Endothelial cell of umbilical vein (primary cell): ENCODE results near the gene TRPM7. TPM values are rescaled to one million over a fixed set of nuclear protein-coding genes. Genes with fewer than 3 reads are reported as not detected.

Source experiments
- Bru-seq: library from RNA; stranded (reverse); fragments of 400-500 nt; gene quantifications from one replicate; lab custom pipeline; 2021; lab: Mats Ljungman, UMichigan
- BruChase-seq, 2 experiments: library from RNA; stranded (reverse); fragments of 400-500 nt; gene quantifications; one replicate each; lab custom pipeline; 2021; lab: Mats Ljungman, UMichigan
- BruUV-seq: library from RNA; stranded (reverse); fragments of 400-500 nt; replicated peaks from 2 replicates; lab custom pipeline; 2021; lab: Mats Ljungman, UMichigan
- CTCF ChIA-PET: fragments of 300-600, 350-600 bp; sonication (Branson Sonifier 250); formaldehyde crosslinking; loops from one replicate; lab custom pipeline; 2021; ENCODE audit warnings: antibody characterized with exemption, inconsistent platforms; lab: Charles Lee
- POLR2A ChIA-PET: fragments of 300-600, 350-600 bp; sonication (Branson Sonifier 250); formaldehyde crosslinking; loops from one replicate; lab custom pipeline; 2021; ENCODE audit warnings: antibody characterized with exemption, inconsistent platforms; lab: Charles Lee
- DNase-seq: peaks from one replicate; pipeline ENCODE4 v3.0.0-alpha.2; 2011; ENCODE audit warnings: low read depth, low spot score
- FAIRE-seq: peaks from 2 replicates; lab custom pipeline; 2011; peaks lifted over from hg19 to GRCh38; lab: Jason Lieb, UNC
- H2AFZ ChIP-seq: 2 replicates; pipeline ENCODE4 v1.6.0; 2012; ENCODE audit warnings: low read depth, low read length, control low read depth, inconsistent platforms
- H3K27ac ChIP-seq: 2 replicates; pipeline ENCODE4 v1.5.1; 2011; ENCODE audit warnings: low read depth, mild to moderate bottlenecking, control low read depth, low read length, moderate library complexity; ENCODE audit not compliant: insufficient read depth
- H3K27me3 ChIP-seq, 2 experiments: 2 replicates each; pipeline versions ENCODE4 v1.6.0 to v1.6.1; 2011; ENCODE audit warnings: low read length in 2 of 2, mixed read lengths in 1 of 2; ENCODE audit not compliant: control insufficient read depth in 2 of 2, insufficient read depth in 2 of 2
- H3K36me3 ChIP-seq, 2 experiments: 2 replicates in 1 of 2; 3 replicates in 1 of 2; pipeline ENCODE4 v1.5.1; 2011; ENCODE audit warnings: low read length in 2 of 2, mild to moderate bottlenecking in 1 of 2, moderate library complexity in 1 of 2; ENCODE audit not compliant: control insufficient read depth in 2 of 2, insufficient read depth in 2 of 2; ENCODE audit errors: extremely low read depth in 1 of 2
- H3K4me1 ChIP-seq: 3 replicates; pipeline ENCODE4 v1.5.1; 2011; ENCODE audit warnings: mild to moderate bottlenecking, low read length; ENCODE audit not compliant: control insufficient read depth, insufficient read depth; ENCODE audit errors: extremely low read depth
- H3K4me2 ChIP-seq: 2 replicates; pipeline ENCODE4 v1.6.1; 2011; ENCODE audit warnings: low read length, control low read depth, mixed read lengths; ENCODE audit not compliant: insufficient read depth
- H3K4me3 ChIP-seq, 3 experiments: fragments of 200-600 bp in 1 of 3; sonication (generic), shearing (Covaris generic) in 1 of 3; replicated peaks in 1 of 3; 2 replicates each; pipeline ENCODE4 v1.5.1; 2011 to 2016; ENCODE audit warnings: control low read depth in 3 of 3, low read length in 3 of 3, mild to moderate bottlenecking in 2 of 3, inconsistent platforms in 1 of 3, low read depth in 1 of 3, moderate library complexity in 1 of 3; ENCODE audit not compliant: insufficient read depth in 1 of 3
- H3K79me2 ChIP-seq: 2 replicates; pipeline ENCODE4 v1.6.0; 2012; ENCODE audit warnings: low read length, inconsistent platforms; ENCODE audit not compliant: control insufficient read depth, insufficient read depth
- H3K9ac ChIP-seq: replicated peaks from 2 replicates; pipeline ENCODE3; 2011; ENCODE audit warnings: low read length, control low read depth; ENCODE audit not compliant: insufficient read depth; ENCODE audit errors: extremely low read depth
- H3K9me1 ChIP-seq: replicated peaks from 3 replicates; pipeline ENCODE4 v1.6.0; 2011; ENCODE audit warnings: mild to moderate bottlenecking, low read length; ENCODE audit not compliant: control insufficient read depth, insufficient read depth; ENCODE audit errors: extremely low read depth
- H3K9me3 ChIP-seq: replicated peaks from 2 replicates; pipeline ENCODE4 v1.5.1; 2012; ENCODE audit warnings: low read length, inconsistent platforms; ENCODE audit not compliant: control insufficient read depth, insufficient read depth
- H4K20me1 ChIP-seq: replicated peaks from 2 replicates; pipeline ENCODE3; 2011; ENCODE audit warnings: mild to moderate bottlenecking, low read length; ENCODE audit not compliant: control insufficient read depth, insufficient read depth; ENCODE audit errors: extremely low read depth
- FOS ChIP-seq: IDR thresholded peaks from 2 replicates; pipeline ENCODE4 v1.6.1; 2011; ENCODE audit warnings: mild to moderate bottlenecking, low read length, moderate library complexity, borderline replicate concordance; ENCODE audit not compliant: insufficient read depth
- GATA2 ChIP-seq: IDR thresholded peaks from 2 replicates; pipeline ENCODE4 v1.7.0; 2011; ENCODE audit warnings: low read depth, mild to moderate bottlenecking, moderate library complexity, mixed read lengths, low read length; ENCODE audit not compliant: insufficient read length, insufficient read depth
- MYC ChIP-seq: IDR thresholded peaks from one replicate; pipeline ENCODE4 v1.6.1; 2011; ENCODE audit warnings: mild to moderate bottlenecking, low read depth, low read length
- POLR2A ChIP-seq: IDR thresholded peaks from 2 replicates; pipeline ENCODE4 v1.6.1; 2012; ENCODE audit warnings: low read depth, mild to moderate bottlenecking, control low read depth, low read length
- POLR2AphosphoS5 ChIP-seq: IDR thresholded peaks from 2 replicates; pipeline ENCODE4 v1.6.1; 2012; ENCODE audit warnings: low read depth, mild to moderate bottlenecking, control low read depth, low read length, moderate library complexity; ENCODE audit not compliant: insufficient read depth
- dilution Hi-C: fragments of 300-500 bp; cut with MboI; formaldehyde crosslinking; loops from one replicate; pipeline ENCODE4 v1.15.0; 2019; ENCODE audit warnings: low sequenced_read_pairs; ENCODE audit not compliant: extremely low pct_ligation_motif_present
- intact Hi-C: fragments of 100-400 bp; cut with micrococcal nuclease; formaldehyde crosslinking; loops from one replicate; pipeline ENCODE4 v1.10.0; 2022
- long read RNA-seq: library from polyadenylated mRNA; stranded (forward); transcript quantifications from one replicate; pipeline ENCODE4 v2.0.0, GENCODE V29; 2021
- polyA minus RNA-seq, 3 experiments: library from RNA; depleted of rRNA, polyadenylated mRNA; stranded (reverse); fragments of >200 nt; gene quantifications; 1 replicate in 1 of 3; 2 replicates in 2 of 3; pipeline ENCODE4 v1.2.3, GENCODE V29; 2011
- polyA plus RNA-seq, 4 experiments: library from polyadenylated mRNA; depleted of rRNA in 3 of 4; stranded (reverse) in 3 of 4; unstranded in 1 of 4; fragments of >200 nt; gene quantifications; 2 replicates each; pipeline versions ENCODE4 v1.2.1 to v1.2.3, GENCODE V29; 2011 to 2012; ENCODE audit warnings: missing spikeins in 1 of 4
- total RNA-seq: library from RNA; stranded (reverse); gene quantifications from 2 replicates; pipeline ENCODE4 v1.2.3, GENCODE V29; 2021
- TF ChIP-seq, protein P1 (sequence below): IDR thresholded peaks from 2 replicates; pipeline ENCODE4 v1.6.1; 2011; ENCODE audit not compliant: insufficient read depth, insufficient read length

TRPM7 gene, protein sequence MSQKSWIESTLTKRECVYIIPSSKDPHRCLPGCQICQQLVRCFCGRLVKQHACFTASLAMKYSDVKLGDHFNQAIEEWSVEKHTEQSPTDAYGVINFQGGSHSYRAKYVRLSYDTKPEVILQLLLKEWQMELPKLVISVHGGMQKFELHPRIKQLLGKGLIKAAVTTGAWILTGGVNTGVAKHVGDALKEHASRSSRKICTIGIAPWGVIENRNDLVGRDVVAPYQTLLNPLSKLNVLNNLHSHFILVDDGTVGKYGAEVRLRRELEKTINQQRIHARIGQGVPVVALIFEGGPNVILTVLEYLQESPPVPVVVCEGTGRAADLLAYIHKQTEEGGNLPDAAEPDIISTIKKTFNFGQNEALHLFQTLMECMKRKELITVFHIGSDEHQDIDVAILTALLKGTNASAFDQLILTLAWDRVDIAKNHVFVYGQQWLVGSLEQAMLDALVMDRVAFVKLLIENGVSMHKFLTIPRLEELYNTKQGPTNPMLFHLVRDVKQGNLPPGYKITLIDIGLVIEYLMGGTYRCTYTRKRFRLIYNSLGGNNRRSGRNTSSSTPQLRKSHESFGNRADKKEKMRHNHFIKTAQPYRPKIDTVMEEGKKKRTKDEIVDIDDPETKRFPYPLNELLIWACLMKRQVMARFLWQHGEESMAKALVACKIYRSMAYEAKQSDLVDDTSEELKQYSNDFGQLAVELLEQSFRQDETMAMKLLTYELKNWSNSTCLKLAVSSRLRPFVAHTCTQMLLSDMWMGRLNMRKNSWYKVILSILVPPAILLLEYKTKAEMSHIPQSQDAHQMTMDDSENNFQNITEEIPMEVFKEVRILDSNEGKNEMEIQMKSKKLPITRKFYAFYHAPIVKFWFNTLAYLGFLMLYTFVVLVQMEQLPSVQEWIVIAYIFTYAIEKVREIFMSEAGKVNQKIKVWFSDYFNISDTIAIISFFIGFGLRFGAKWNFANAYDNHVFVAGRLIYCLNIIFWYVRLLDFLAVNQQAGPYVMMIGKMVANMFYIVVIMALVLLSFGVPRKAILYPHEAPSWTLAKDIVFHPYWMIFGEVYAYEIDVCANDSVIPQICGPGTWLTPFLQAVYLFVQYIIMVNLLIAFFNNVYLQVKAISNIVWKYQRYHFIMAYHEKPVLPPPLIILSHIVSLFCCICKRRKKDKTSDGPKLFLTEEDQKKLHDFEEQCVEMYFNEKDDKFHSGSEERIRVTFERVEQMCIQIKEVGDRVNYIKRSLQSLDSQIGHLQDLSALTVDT (N-terminal part only)
- 26.3 and 34.8 TPM in 2 replicates for total RNA-seq
- polyA plus RNA-seq = 4.4 and 6.4 TPM in 2 replicates
- 4.1 and 5.3 TPM in 2 replicates for polyA plus RNA-seq (2011; cell fraction: cytosol; rRNA removed)
- 29.6 and 35.5 TPM in 2 replicates for polyA plus RNA-seq (2011; cell fraction: nucleus; rRNA removed)
- 11.1 and 16.7 TPM in 2 replicates for polyA plus RNA-seq (2012)
- 28.0 and 32.5 TPM in 2 replicates for polyA minus RNA-seq
- 33.9 TPM for polyA minus RNA-seq (2011; cell fraction: cytosol; rRNA and poly(A)+ RNA removed)
- polyA minus RNA-seq (2011; cell fraction: nucleus; rRNA and poly(A)+ RNA removed) = 78.8 and 119 TPM in 2 replicates
- Bru-seq, nascent RNA = percentile 91 among the genes with signal in this experiment
- BruChase-seq, experiment 1, labeled RNA remaining after a 6-hour chase = percentile 83 among the genes with signal in this experiment
- BruChase-seq, experiment 2, labeled RNA remaining after a 2-hour chase = percentile 92 among the genes with signal in this experiment
- long read RNA-seq, full-length matches to known transcripts = 1 of 14 reads
- long read RNA-seq, partial matches to known transcripts = 4 of 14 reads
- long read RNA-seq, other reads (novel, unspliced or antisense) = 9 of 14 reads

DNA sequence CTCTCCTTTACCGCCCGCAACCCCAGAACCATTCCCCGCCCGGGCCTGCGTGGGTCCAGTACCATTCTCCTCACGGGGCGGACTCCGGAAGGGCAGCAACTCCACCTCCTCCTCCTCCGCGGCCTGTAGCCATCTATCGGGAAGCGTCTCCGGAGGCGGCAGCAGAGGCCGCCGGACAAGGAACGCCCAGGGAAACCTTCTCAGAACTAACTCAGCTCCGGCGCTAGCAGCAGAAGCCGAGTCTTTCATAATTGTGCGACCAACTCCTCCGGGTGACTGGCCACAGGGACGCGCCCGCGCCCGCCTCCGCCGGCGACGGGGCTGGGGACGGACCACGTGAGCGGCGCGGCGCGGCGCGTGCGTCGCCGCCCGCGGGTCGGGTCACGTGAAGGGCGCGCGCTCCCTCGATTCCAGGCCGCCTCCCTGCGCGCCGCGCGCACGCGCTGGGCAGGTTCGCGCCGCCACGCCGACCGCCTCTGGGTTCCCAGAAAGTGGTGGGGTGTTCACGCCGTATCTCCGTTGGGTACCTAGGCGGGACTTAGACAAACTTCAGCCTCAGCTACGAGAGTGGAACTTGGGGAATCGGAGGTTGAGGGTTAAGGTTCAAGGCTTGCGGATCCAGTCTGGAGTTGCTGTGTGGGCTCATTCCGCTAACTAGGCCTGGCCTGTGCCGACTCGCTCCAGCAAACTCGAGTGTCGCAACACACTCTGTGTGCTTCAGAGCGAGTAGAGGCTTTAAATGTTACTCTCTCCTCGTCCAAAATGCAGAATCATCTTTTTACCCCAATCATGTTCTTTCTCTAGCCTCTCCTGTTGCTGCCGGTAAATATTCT, at the start of gene TRPM7:
TSS of gene TRPM7 (minus strand) at position 329 of the 833 bp plus-strand sequence. CDS start at position 65, 264 bp downstream.
- dilution Hi-C loops (no loop called here), intact Hi-C loops (loop anchor here (1.0 to 2.0 kb wide), 2 partner anchors 79 to 198 kb away; partner anchors contain the start of gene SPPL2A)
- ChIA-PET POLR2A (no interaction called here), CTCF (interaction anchor here (0.9 to 2.7 kb wide), 5 partner anchors 11 to 200 kb away, joined by 3 to 15 read pairs (median 3); no protein-coding TSS in a partner anchor)
- Histone ChIP-seq H3K9me3 (no peaks in the 10 kb centered on the region), H2AFZ (peak within 1 kb of the TSS; percentile 97), H3K4me2 (peak within 1 kb of the TSS; percentile 97), H3K27me3 (no peaks in the 10 kb centered on the region), H3K79me2 (peaks cover 48% of the 10 kb centered on the region), H4K20me1 (peaks cover under 1% of the 10 kb centered on the region), H3K27ac (peak within 1 kb of the TSS; percentile 68), H3K4me1 (peaks cover 17% of the 10 kb centered on the region), H3K9ac (peak within 1 kb of the TSS; percentile 81), H3K9me1 (no peaks in the 10 kb centered on the region), H3K4me3 (peak within 1 kb of the TSS; percentile 79 to 90 (median 89)), H3K36me3 (no peaks in the 10 kb centered on the region)
- TF ChIP-seq MYC (no peak), POLR2AphosphoS5 (peak; percentile 85), POLR2A (peak; percentile 94), FOS (no peak), GATA2 (no peak)
- TF ChIP-seq, protein P1, sequence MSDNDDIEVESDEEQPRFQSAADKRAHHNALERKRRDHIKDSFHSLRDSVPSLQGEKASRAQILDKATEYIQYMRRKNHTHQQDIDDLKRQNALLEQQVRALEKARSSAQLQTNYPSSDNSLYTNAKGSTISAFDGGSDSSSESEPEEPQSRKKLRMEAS = peak; percentile 87
- FAIRE-seq (no peak), DNase-seq (peak; percentile 84)
- BruUV-seq = TSS peak; percentile 91
